Endothelial cell (in vitro differentiated cells): ENCODE results near the gene CHST1. TPM values are rescaled to one million over a fixed set of nuclear protein-coding genes. Genes with fewer than 3 reads are reported as not detected.

Experiments used
- DNase-seq: peaks from one replicate; pipeline ENCODE4 v3.0.0; 2021; ENCODE audit warnings: low spot score
- H3K27ac Mint-ChIP-seq: one replicate; pipeline ENCODE4 v1.8.0; 2021; ENCODE audit warnings: mixed read lengths, inconsistent platforms; ENCODE audit not compliant: unreplicated experiment
- H3K27me3 Mint-ChIP-seq: one replicate; pipeline ENCODE4 v1.8.0; 2021; ENCODE audit warnings: mild to moderate bottlenecking, moderate library complexity, mixed read lengths, inconsistent platforms; ENCODE audit not compliant: unreplicated experiment
- H3K36me3 Mint-ChIP-seq: one replicate; pipeline ENCODE4 v1.8.0; 2021; ENCODE audit warnings: mild to moderate bottlenecking, low read depth, mixed read lengths, inconsistent platforms; ENCODE audit not compliant: unreplicated experiment
- H3K4me1 Mint-ChIP-seq: one replicate; pipeline ENCODE4 v1.8.0; 2021; ENCODE audit warnings: mild to moderate bottlenecking, mixed read lengths, inconsistent platforms; ENCODE audit not compliant: unreplicated experiment
- H3K4me3 Mint-ChIP-seq: one replicate; pipeline ENCODE4 v1.8.0; 2021; ENCODE audit warnings: mild to moderate bottlenecking, mixed read lengths, inconsistent platforms; ENCODE audit not compliant: unreplicated experiment
- H3K9me3 Mint-ChIP-seq: one replicate; pipeline ENCODE4 v1.8.0; 2021; ENCODE audit warnings: mixed read lengths, inconsistent platforms; ENCODE audit not compliant: unreplicated experiment
- CTCF ChIP-seq: fragments of 200-600 bp; sonication (generic); IDR thresholded peaks from one replicate; pipeline ENCODE4 v1.5.0; 2021; ENCODE audit warnings: antibody characterized with exemption; ENCODE audit not compliant: unreplicated experiment
- total RNA-seq: library from RNA; stranded (reverse); fragmentation: NEBNext Ultra II Directional; extraction: Animal tissue kit (Norgen Biotek cat#: 25700); gene quantifications from one replicate; pipeline ENCODE4 v1.2.1, GENCODE V29; 2021; ENCODE audit not compliant: unreplicated experiment

CHST1 gene
- total RNA-seq, 1 donor from 2014 or later: 275 TPM

- H3K9me3 Mint-ChIP-seq: no peaks in the 10 kb centered on the region
- peak overlapping the region; percentile 92 for H3K27ac Mint-ChIP-seq
- peaks cover 70% of the 10 kb centered on the region for H3K4me1 Mint-ChIP-seq
- peaks cover 21% of the 10 kb centered on the region for H3K36me3 Mint-ChIP-seq
- TF ChIP-seq CTCF: no peak
- no peak overlapping the region for H3K4me3 Mint-ChIP-seq
- H3K27me3 Mint-ChIP-seq: peaks cover 14% of the 10 kb centered on the region
- no peak for DNase-seq
These were observed 20.2 kb downstream of the CHST1 start for GRCh38 chr11:45644981-45645889.

- Mint-ChIP-seq H3K9me3 (peaks cover 2% of the 10 kb centered on the region), H3K27ac (peak overlapping the region; percentile 99)
- peak; percentile 50 for DNase-seq
These were observed 21.7 kb downstream of the CHST1 start for GRCh38 chr11:45643598-45644260.

GRCh38 chr11:45641961-45642360 is 23.5 kb downstream of the CHST1 start:
- TF ChIP-seq CTCF: no peak
- peak; percentile 49 for DNase-seq
- no peak overlapping the region for H3K4me3 Mint-ChIP-seq
- peaks cover 11% of the 10 kb centered on the region for H3K9me3 Mint-ChIP-seq
- peaks cover 13% of the 10 kb centered on the region for H3K27me3 Mint-ChIP-seq
- H3K4me1 Mint-ChIP-seq: peaks cover 58% of the 10 kb centered on the region
- H3K36me3 Mint-ChIP-seq: peaks cover 23% of the 10 kb centered on the region
- H3K27ac Mint-ChIP-seq: peak overlapping the region; percentile 99

More at GRCh38 chr11:45643598-45644260, 21.7 kb downstream of the CHST1 start:
- peak overlapping the region; percentile 22 for H3K4me3 Mint-ChIP-seq
- H3K27me3 Mint-ChIP-seq: peaks cover 14% of the 10 kb centered on the region
- no peak for TF ChIP-seq CTCF
- peaks cover 21% of the 10 kb centered on the region for H3K36me3 Mint-ChIP-seq
- H3K4me1 Mint-ChIP-seq: peaks cover 70% of the 10 kb centered on the region

GRCh38 chr11:45638051-45638450 is 27.4 kb downstream of the CHST1 start:
- DNase-seq: no peak
- Mint-ChIP-seq H3K4me3 (no peak overlapping the region), H3K27ac (no peak overlapping the region), H3K4me1 (peaks cover 23% of the 10 kb centered on the region), H3K27me3 (peaks cover 6% of the 10 kb centered on the region), H3K9me3 (peaks cover 11% of the 10 kb centered on the region), H3K36me3 (peaks cover 24% of the 10 kb centered on the region)
- no peak for TF ChIP-seq CTCF
